CD4-positive, alpha-beta memory T cell (primary cell): Measurements from ENCODE around the gene RNF157. TPM values are rescaled to one million over a fixed set of nuclear protein-coding genes. Genes with fewer than 3 reads are reported as not detected.
"Not testable (repeated sequence)": the region's sequence is repeated elsewhere in the genome, so short reads cannot be mapped to it uniquely, and the experiment has no call there.

Experiments used
- CTCF ChIA-PET: fragments of 350-600 bp; sonication (Branson Sonifier 250); formaldehyde crosslinking; loops from one replicate; lab custom pipeline; 2021; ENCODE audit warnings: inconsistent platforms; ENCODE audit not compliant: partially characterized antibody; lab: Charles Lee
- POLR2A ChIA-PET: fragments of 350-600 bp; sonication (Branson Sonifier 250); formaldehyde crosslinking; loops from one replicate; lab custom pipeline; 2021; ENCODE audit not compliant: partially characterized antibody; lab: Charles Lee
- DNase-seq, 5 donors: peaks; one replicate each; pipeline versions ENCODE4 v3.0.0 to v3.0.0-alpha.2; 2020 to 2022; ENCODE audit warnings: mixed read lengths in 1 of 5
- H3K27ac ChIP-seq: one replicate; pipeline ENCODE4 v1.7.0; 2013; ENCODE audit warnings: low read depth, low read length
- H3K27me3 ChIP-seq: 2 replicates; pipeline ENCODE4 v1.7.0; 2013; ENCODE audit warnings: mild to moderate bottlenecking, low read length, moderate library complexity; ENCODE audit not compliant: insufficient read depth
- H3K36me3 ChIP-seq: 2 replicates; pipeline ENCODE4 v1.7.0; 2013; ENCODE audit warnings: mild to moderate bottlenecking, low read length, moderate library complexity; ENCODE audit not compliant: insufficient read depth
- H3K4me1 ChIP-seq: 2 replicates; pipeline ENCODE4 v1.7.0; 2013; ENCODE audit warnings: mild to moderate bottlenecking, low read length, moderate library complexity; ENCODE audit not compliant: insufficient read depth
- H3K4me3 ChIP-seq, 2 donors: one replicate each; pipeline ENCODE4 v1.7.0; 2013; ENCODE audit warnings: low read length in 2 of 2, mild to moderate bottlenecking in 1 of 2
- H3K9me3 ChIP-seq, 2 donors: one replicate each; pipeline ENCODE4 v1.7.0; 2013; ENCODE audit warnings: low read length in 2 of 2, control low read depth in 1 of 2; ENCODE audit not compliant: control insufficient read depth in 1 of 2
- H3K27ac Mint-ChIP-seq, 7 donors: one replicate each; pipeline ENCODE4 v1.8.0; 2020 to 2021; ENCODE audit warnings: mixed read lengths in 7 of 7, mild to moderate bottlenecking in 6 of 7, inconsistent platforms in 3 of 7, moderate library complexity in 3 of 7
- H3K27me3 Mint-ChIP-seq, 2 donors: one replicate each; pipeline ENCODE4 v1.8.0; 2020 to 2021; ENCODE audit warnings: mixed read lengths in 2 of 2
- H3K36me3 Mint-ChIP-seq, 2 donors: one replicate each; pipeline ENCODE4 v1.8.0; 2020 to 2021; ENCODE audit warnings: mixed read lengths in 2 of 2, inconsistent platforms in 1 of 2, mild to moderate bottlenecking in 1 of 2
- H3K4me1 Mint-ChIP-seq, 4 donors: one replicate each; pipeline ENCODE4 v1.8.0; 2020 to 2021; ENCODE audit warnings: mixed read lengths in 4 of 4, mild to moderate bottlenecking in 1 of 4
- H3K4me3 Mint-ChIP-seq, 8 donors: one replicate each; pipeline ENCODE4 v1.8.0; 2020 to 2021; ENCODE audit warnings: mixed read lengths in 8 of 8, mild to moderate bottlenecking in 7 of 8, moderate library complexity in 6 of 8, inconsistent platforms in 3 of 8
- H3K9me3 Mint-ChIP-seq, 8 donors: one replicate each; pipeline ENCODE4 v1.8.0; 2020 to 2021; ENCODE audit warnings: mixed read lengths in 8 of 8, mild to moderate bottlenecking in 5 of 8, inconsistent platforms in 3 of 8, moderate library complexity in 1 of 8
- intact Hi-C: fragments of 100-400 bp; cut with micrococcal nuclease; formaldehyde crosslinking; loops from one replicate; pipeline ENCODE4 v1.15.1; 2023
- polyA plus RNA-seq, 2 donors: library from polyadenylated mRNA; unstranded; fragments of 300-500 nt; fragmentation: Illumina TruSeq; gene quantifications; one replicate each; pipeline ENCODE4 v1.2.3, GENCODE V29; 2021
- total RNA-seq, 2 experiments: library from RNA; stranded (reverse); gene quantifications; one replicate each; pipeline ENCODE4 v1.2.3, GENCODE V29; 2021

The RNF157 gene
- total and polyA plus RNA-seq, 4 experiments from 2014 or later, result 4.0 to 22.5 (median 20.0) TPM

DNA sequence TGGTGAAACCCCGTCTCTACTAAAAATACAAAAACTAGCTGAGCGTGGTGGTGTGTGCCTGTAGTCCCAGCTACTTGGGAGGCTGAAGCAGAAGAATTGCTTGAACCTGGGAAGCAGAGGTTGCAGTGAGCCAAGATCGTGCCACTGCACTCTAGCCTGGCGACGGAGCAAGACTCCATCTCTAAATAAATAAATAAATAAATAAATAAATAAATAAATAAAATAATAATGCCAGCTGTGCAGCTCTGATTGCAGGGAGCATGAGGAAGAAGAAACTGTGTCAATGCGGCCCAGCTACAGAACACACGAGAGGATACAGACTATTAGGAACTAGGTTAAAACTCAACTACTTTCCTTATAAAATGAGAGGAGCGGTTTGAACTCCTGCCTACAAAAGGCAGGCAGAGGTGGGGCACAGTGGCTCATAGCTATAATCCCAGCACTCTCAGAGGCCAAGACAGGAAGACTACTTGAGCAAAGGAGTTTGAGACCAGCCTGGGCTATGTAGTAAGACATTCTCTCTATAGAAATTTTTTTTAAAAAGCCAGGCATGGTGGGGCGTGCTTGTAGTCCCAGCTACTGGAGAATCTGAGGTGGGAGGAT lies 34.6 kb downstream of the RNF157 start:
- H3K27ac ChIP-seq, H3K9me3 Mint-ChIP-seq, H3K4me3 ChIP-seq, DNase-seq, H3K9me3 ChIP-seq, H3K27me3 ChIP-seq, H3K27me3 Mint-ChIP-seq, intact Hi-C loops, H3K36me3 ChIP-seq: not testable (repeated sequence)
- peaks cover 27 to 35% of the 10 kb centered on the region in 2 donors for H3K36me3 Mint-ChIP-seq
- ChIA-PET POLR2A (interaction anchor here (0.7 to 6.3 kb wide), 6 partner anchors 13 to 1171 kb away, joined by 3 to 80 read pairs (median 6); no protein-coding TSS in a partner anchor), CTCF (interaction anchor here (1.0 to 1.7 kb wide), 4 partner anchors 10 to 26 kb away, joined by 3 to 7 read pairs (median 3); no protein-coding TSS in a partner anchor)
- H3K27ac Mint-ChIP-seq, result peak overlapping the region in 6 of 7 donors; percentile 27 to 89 (median 83)
- peaks cover 61% of the 10 kb centered on the region for H3K4me1 ChIP-seq
- H3K4me1 Mint-ChIP-seq, result peaks cover 34 to 69% (median 56%) of the 10 kb centered on the region in 4 donors
- H3K4me3 Mint-ChIP-seq, result peak overlapping the region in 4 of 8 donors; percentile 8 to 31 (median 12)

DNA sequence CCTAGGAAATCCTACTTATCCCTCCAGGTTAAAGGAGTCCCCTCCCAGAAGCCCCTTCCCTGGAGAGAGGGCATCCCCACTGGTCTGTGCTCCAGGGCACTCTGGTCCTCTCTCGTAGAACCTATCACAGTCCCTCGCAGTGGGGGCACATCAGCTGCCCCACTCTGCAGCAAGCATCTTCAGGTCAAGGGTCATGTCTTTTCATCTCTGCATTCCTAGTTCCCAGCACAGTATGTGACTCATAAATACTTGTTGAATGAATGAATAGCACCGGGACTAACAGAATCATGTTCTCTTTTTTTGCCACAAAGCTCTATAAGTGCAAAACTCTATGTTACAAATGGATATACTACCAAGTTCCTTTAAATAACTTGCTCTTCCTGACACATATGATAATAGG lies 36.0 kb downstream of the RNF157 start:
- Histone ChIP-seq H3K4me1 (peaks cover 73% of the 10 kb centered on the region), H3K27ac (no peak overlapping the region), H3K9me3 (no peaks in the 10 kb centered on the region), H3K27me3 (no peaks in the 10 kb centered on the region), H3K4me3 (no peak overlapping the region), H3K36me3 (no peaks in the 10 kb centered on the region)
- ChIA-PET CTCF (interaction anchor here (1.7 kb wide), 1 partner anchor 9 kb away, joined by 7 read pairs; no protein-coding TSS in a partner anchor), POLR2A (interaction anchor here (1.3 to 6.3 kb wide), 3 partner anchors 12 to 66 kb away, joined by 3 to 80 read pairs (median 44); no protein-coding TSS in a partner anchor)
- Mint-ChIP-seq H3K4me1 (peaks cover 41 to 75% (median 63%) of the 10 kb centered on the region in 4 donors), H3K9me3 (no peaks in the 10 kb centered on the region), H3K36me3 (peaks cover 30 to 37% of the 10 kb centered on the region in 2 donors), H3K27me3 (no peaks in the 10 kb centered on the region), H3K4me3 (no peak overlapping the region), H3K27ac (peak overlapping the region in 4 of 7 donors; percentile 53 to 70 (median 56))
- intact Hi-C loops, result no loop called here
- no peak for DNase-seq

DNA sequence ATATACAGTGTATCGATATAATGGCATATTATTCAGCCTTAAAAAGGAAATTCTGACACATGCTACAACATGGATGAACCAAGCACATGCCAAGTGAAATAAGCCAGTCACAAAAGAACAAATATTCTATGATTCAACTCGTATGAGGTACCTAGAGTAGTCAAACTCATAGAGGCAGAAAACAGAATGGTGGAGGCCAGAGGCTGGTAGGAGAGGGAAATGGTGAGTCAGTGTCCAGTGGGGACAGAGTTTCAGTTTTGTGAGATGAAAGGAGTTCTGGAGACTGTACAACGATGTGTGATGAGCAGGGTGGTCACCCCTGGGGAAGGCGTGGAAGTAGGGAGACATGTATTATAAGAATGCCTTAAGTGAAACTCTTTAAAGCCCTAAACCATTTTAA lies 39.9 kb downstream of the RNF157 start:
- H3K9me3 Mint-ChIP-seq, result no peaks in the 10 kb centered on the region
- peaks cover 30 to 50% of the 10 kb centered on the region in 2 donors for H3K36me3 Mint-ChIP-seq
- no peak overlapping the region for H3K4me3 ChIP-seq
- peaks cover 76% of the 10 kb centered on the region for H3K4me1 ChIP-seq
- H3K27me3 ChIP-seq, result no peaks in the 10 kb centered on the region
- DNase-seq, result no peak
- H3K27ac ChIP-seq, result peak overlapping the region; percentile 60
- POLR2A ChIA-PET, result interaction anchor here (1.7 to 3.9 kb wide), 6 partner anchors 9 to 70 kb away, joined by 6 to 42 read pairs (median 25); partner anchors contain the start of gene UBALD2
- CTCF ChIA-PET, result interaction anchor here (1.4 kb wide), 1 partner anchor 20 kb away, joined by 6 read pairs; no protein-coding TSS in a partner anchor
- intact Hi-C loops, result no loop called here
- H3K9me3 ChIP-seq, result no peaks in the 10 kb centered on the region
- H3K4me3 Mint-ChIP-seq, result peak overlapping the region in 3 of 8 donors; percentile 40 to 56 (median 55)
- H3K27me3 Mint-ChIP-seq, result no peaks in the 10 kb centered on the region
- H3K36me3 ChIP-seq, result no peaks in the 10 kb centered on the region
- peak overlapping the region; percentile 94 to 99 (median 98) for H3K27ac Mint-ChIP-seq
- peaks cover 50 to 76% (median 64%) of the 10 kb centered on the region in 4 donors for H3K4me1 Mint-ChIP-seq

DNA sequence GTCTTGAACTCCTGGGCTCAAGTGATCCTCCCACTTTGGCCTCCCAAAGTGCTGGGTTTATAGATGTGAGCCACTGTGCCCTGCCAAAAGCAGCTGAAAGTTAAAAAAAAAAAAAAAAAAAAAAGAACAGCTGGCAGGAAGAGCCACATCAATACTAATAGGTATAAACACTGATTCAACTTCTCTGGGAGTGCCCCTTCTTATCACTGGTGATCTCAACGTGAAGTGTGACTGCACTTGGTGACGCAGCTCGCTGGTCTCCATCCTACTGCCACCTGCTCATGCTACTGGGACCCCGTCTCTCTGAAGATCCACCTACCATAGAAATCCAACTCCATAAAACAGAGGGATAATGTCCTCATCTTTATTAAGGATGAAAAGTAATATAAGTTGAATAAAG lies 40.8 kb downstream of the RNF157 start:
- Mint-ChIP-seq H3K36me3 (peaks cover 29 to 49% of the 10 kb centered on the region in 2 donors), H3K9me3 (no peaks in the 10 kb centered on the region), H3K4me1 (peaks cover 56 to 84% (median 69%) of the 10 kb centered on the region in 4 donors), H3K27ac (peak overlapping the region; percentile 94 to 99 (median 98)), H3K4me3 (peak overlapping the region in 7 of 8 donors; percentile 53 to 78 (median 68)), H3K27me3 (no peaks in the 10 kb centered on the region)
- intact Hi-C loops, result loop anchor here (2.0 to 5.0 kb wide), 2 partner anchors 17 to 38 kb away; no protein-coding TSS in a partner anchor
- Histone ChIP-seq H3K4me3 (no peak overlapping the region), H3K27me3 (no peaks in the 10 kb centered on the region), H3K36me3 (no peaks in the 10 kb centered on the region), H3K4me1 (peaks cover 78% of the 10 kb centered on the region), H3K27ac (peak overlapping the region; percentile 60), H3K9me3 (no peaks in the 10 kb centered on the region)
- DNase-seq, result peak; percentile 78 to 88 (median 85)
- ChIA-PET POLR2A (interaction anchor here (0.6 to 5.1 kb wide), 18 partner anchors 8 to 154 kb away, joined by 3 to 42 read pairs (median 8); partner anchors contain the start of genes PRPSAP1, RNF157 and UBALD2), CTCF (interaction anchor here (0.8 to 2.7 kb wide), 6 partner anchors 9 to 80 kb away, joined by 3 to 13 read pairs (median 4); no protein-coding TSS in a partner anchor)

GRCh38 chr17:76198702-76199101 lies 41.6 kb downstream of the RNF157 start:
- ChIA-PET CTCF (interaction anchor here (0.8 to 2.7 kb wide), 6 partner anchors 9 to 81 kb away, joined by 3 to 13 read pairs (median 4); no protein-coding TSS in a partner anchor), POLR2A (interaction anchor here (0.6 to 5.1 kb wide), 16 partner anchors 10 to 155 kb away, joined by 3 to 42 read pairs (median 11); partner anchors contain the start of genes PRPSAP1, RNF157 and UBALD2)
- Histone ChIP-seq H3K27me3 (no peaks in the 10 kb centered on the region), H3K36me3 (no peaks in the 10 kb centered on the region), H3K27ac (peak overlapping the region; percentile 60), H3K9me3 (no peaks in the 10 kb centered on the region), H3K4me1 (peaks cover 84% of the 10 kb centered on the region), H3K4me3 (no peak overlapping the region)
- no peak for DNase-seq
- peak overlapping the region; percentile 94 to 99 (median 98) for H3K27ac Mint-ChIP-seq
- H3K27me3 Mint-ChIP-seq, result no peaks in the 10 kb centered on the region
- peak overlapping the region in 6 of 8 donors; percentile 14 to 78 (median 60) for H3K4me3 Mint-ChIP-seq
- intact Hi-C loops, result loop anchor here (2.0 to 5.0 kb wide), 2 partner anchors 16 to 39 kb away; no protein-coding TSS in a partner anchor
- H3K36me3 Mint-ChIP-seq, result peaks cover 23 to 46% of the 10 kb centered on the region in 2 donors
- H3K4me1 Mint-ChIP-seq, result peaks cover 59 to 84% (median 72%) of the 10 kb centered on the region in 4 donors
- H3K9me3 Mint-ChIP-seq, result peaks cover 0 to 1% (median 0%) of the 10 kb centered on the region in 8 donors

GRCh38 chr17:76197911-76198310 lies 42.4 kb downstream of the RNF157 start:
- Mint-ChIP-seq H3K36me3 (peaks cover 23 to 46% of the 10 kb centered on the region in 2 donors), H3K9me3 (peaks cover 0 to 1% (median 0%) of the 10 kb centered on the region in 8 donors), H3K4me3 (peak overlapping the region in 7 of 8 donors; percentile 6 to 78 (median 55)), H3K27me3 (no peaks in the 10 kb centered on the region), H3K27ac (peak overlapping the region; percentile 94 to 99 (median 98)), H3K4me1 (peaks cover 64 to 92% (median 79%) of the 10 kb centered on the region in 4 donors)
- H3K4me1 ChIP-seq, result peaks cover 91% of the 10 kb centered on the region
- no peak overlapping the region for H3K4me3 ChIP-seq
- CTCF ChIA-PET, result interaction anchor here (1.7 to 2.7 kb wide), 4 partner anchors 9 to 18 kb away, joined by 5 to 13 read pairs (median 6); no protein-coding TSS in a partner anchor
- intact Hi-C loops, result loop anchor here (2.0 to 5.0 kb wide), 2 partner anchors 15 to 39 kb away; no protein-coding TSS in a partner anchor
- no peaks in the 10 kb centered on the region for H3K9me3 ChIP-seq
- peak overlapping the region; percentile 60 for H3K27ac ChIP-seq
- POLR2A ChIA-PET, result interaction anchor here (1.5 to 5.1 kb wide), 10 partner anchors 10 to 156 kb away, joined by 4 to 42 read pairs (median 24); partner anchors contain the start of genes PRPSAP1, RNF157 and UBALD2
- DNase-seq, result no peak
- no peaks in the 10 kb centered on the region for H3K27me3 ChIP-seq
- no peaks in the 10 kb centered on the region for H3K36me3 ChIP-seq
